ENCODE measurements around the gene LYPD6B.

Gene LYPD6B

GRCh38 chr2:149129433-149129832 is 90.9 kb downstream of the LYPD6B start:
- DNase-seq, result peak; percentile 48

- no peak for DNase-seq
These were observed 93.8 kb downstream of the LYPD6B start for GRCh38 chr2:149132339-149132738.

GRCh38 chr2:149132901-149133300 is 94.4 kb downstream of the LYPD6B start:
- DNase-seq, result no peak

- no peak for DNase-seq
These were observed 95.9 kb downstream of the LYPD6B start for GRCh38 chr2:149134335-149134923.

GRCh38 chr2:149136111-149136510 is 97.6 kb downstream of the LYPD6B start:
- no peak for DNase-seq

- DNase-seq, result no peak
These were observed 102.5 kb downstream of the LYPD6B start for GRCh38 chr2:149141046-149141445.

- no peak for DNase-seq
These were observed 105.2 kb downstream of the LYPD6B start for GRCh38 chr2:149143734-149144133.

- no peak for DNase-seq
These were observed 107.1 kb downstream of the LYPD6B start for GRCh38 chr2:149145314-149146295.

- DNase-seq, result no peak
These were observed 108.4 kb downstream of the LYPD6B start for GRCh38 chr2:149146876-149147275.

GRCh38 chr2:149148194-149149006 is 109.9 kb downstream of the LYPD6B start:
- DNase-seq, result no peak

GRCh38 chr2:149149007-149149297 is 110.5 kb downstream of the LYPD6B start:
- DNase-seq, result no peak

GRCh38 chr2:149152469-149152953 is 114.0 kb downstream of the LYPD6B start:
- DNase-seq, result no peak

- DNase-seq, result no peak
These were observed 116.9 kb downstream of the LYPD6B start for GRCh38 chr2:149155196-149155969.

GRCh38 chr2:149155988-149156387 is 117.5 kb downstream of the LYPD6B start:
- no peak for DNase-seq

- no peak for DNase-seq
These were observed 118.7 kb downstream of the LYPD6B start for GRCh38 chr2:149156971-149157740.

- DNase-seq, result no peak
These were observed 120.5 kb downstream of the LYPD6B start for GRCh38 chr2:149158957-149159356.

- no peak for DNase-seq
These were observed 121.7 kb downstream of the LYPD6B start for GRCh38 chr2:149160195-149160594.

GRCh38 chr2:149160701-149161217 is 122.3 kb downstream of the LYPD6B start:
- no peak for DNase-seq

- peak; percentile 68 for DNase-seq
These were observed 123.2 kb downstream of the LYPD6B start for GRCh38 chr2:149161481-149162225.

GRCh38 chr2:149164296-149164695 is 125.8 kb downstream of the LYPD6B start:
- DNase-seq, result no peak

- no peak for DNase-seq
These were observed 126.3 kb downstream of the LYPD6B start for GRCh38 chr2:149164827-149165226.
